Measurements from ENCODE around the gene GET4. TPM values are rescaled to one million over a fixed set of nuclear protein-coding genes. Genes with fewer than 3 reads are reported as not detected.

Gene GET4, protein sequence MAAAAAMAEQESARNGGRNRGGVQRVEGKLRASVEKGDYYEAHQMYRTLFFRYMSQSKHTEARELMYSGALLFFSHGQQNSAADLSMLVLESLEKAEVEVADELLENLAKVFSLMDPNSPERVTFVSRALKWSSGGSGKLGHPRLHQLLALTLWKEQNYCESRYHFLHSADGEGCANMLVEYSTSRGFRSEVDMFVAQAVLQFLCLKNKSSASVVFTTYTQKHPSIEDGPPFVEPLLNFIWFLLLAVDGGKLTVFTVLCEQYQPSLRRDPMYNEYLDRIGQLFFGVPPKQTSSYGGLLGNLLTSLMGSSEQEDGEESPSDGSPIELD
- total RNA-seq (2014; rRNA removed; shearing (Covaris generic); ENCODE audit: low replicate concordance), result 16.2 and 33.3 TPM in 2 replicates

DNA sequence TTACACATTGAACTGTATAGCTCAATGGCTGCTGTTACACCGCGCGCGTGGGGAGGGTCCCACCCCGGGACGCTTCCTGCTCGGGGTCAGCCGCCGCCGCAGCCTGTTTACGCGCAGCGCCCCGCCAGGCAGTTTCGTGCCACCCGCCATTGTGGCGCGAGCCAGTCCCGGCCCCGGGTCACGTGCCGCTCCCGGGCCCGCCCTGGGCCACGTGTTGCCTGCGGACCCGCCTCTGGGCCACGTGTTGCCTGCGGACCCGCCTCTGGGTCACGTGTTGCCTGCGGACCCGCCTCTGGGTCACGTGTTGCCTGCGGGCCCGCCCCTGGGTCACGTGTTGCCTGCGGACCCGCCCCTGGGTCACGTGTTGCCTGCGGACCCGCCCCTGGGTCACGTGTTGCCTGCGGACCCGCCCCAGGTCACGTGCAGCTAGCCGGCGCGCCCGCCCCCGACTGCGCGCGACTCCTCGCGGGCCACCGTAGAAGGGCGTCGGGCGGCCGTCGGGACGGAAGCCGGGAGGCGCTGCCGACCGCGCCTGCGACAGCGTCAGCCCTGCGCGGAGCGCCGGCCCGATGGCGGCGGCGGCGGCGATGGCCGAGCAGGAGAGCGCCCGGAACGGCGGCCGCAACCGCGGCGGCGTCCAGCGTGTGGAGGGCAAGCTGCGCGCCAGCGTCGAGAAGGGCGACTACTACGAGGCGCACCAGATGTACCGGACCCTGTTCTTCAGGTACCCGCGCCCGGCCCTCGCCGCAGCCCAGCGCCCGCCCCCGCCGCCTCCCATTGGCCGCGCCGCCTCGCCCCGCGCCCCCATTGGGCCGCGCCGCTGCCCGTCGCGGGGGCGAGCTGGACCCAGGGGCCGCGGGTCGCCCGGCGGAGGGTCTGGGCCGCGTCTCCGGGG is at the start of gene GET4:
Gene GET4, plus strand, starts transcription at position 478 of the 895 bp plus-strand sequence. Its CDS starts 92 bp downstream, at position 570.
- Histone ChIP-seq H3K36me3 (ENCODE audit: insufficient read depth, low read length) (peaks cover 19% of the 10 kb centered on the region; the same call in 1 of the 2 replicates), H3K79me2 (ENCODE audit: low read length) (peaks cover 44% of the 10 kb centered on the region), H3K27me3 (ENCODE audit: low read length) (no peaks in the 10 kb centered on the region), H4K20me1 (ENCODE audit: insufficient read depth, low read depth, low read length) (peaks cover 24% of the 10 kb centered on the region; the same call in 1 of the 2 replicates), H3K27ac (ENCODE audit: low read length) (no peak within 1 kb of the TSS), H2AFZ (ENCODE audit: low read length) (no peak within 1 kb of the TSS), H3K4me2 (ENCODE audit: low read depth, low read length, poor library complexity, severe bottlenecking) (peak within 1 kb of the TSS; percentile 92), H3K9me3 (ENCODE audit: low read length) (no peaks in the 10 kb centered on the region), H3K4me3 (ENCODE audit: low read length) (peak within 1 kb of the TSS; percentile 92), H3K9me2 (replicated peaks; ENCODE audit: insufficient read depth, low read length) (no peaks in the 10 kb centered on the region), H3K4me1 (ENCODE audit: low read length) (peaks cover 16% of the 10 kb centered on the region), H3K9ac (ENCODE audit: low read length) (peak within 1 kb of the TSS; percentile 92)
- peak; percentile 97 for DNase-seq

DNA sequence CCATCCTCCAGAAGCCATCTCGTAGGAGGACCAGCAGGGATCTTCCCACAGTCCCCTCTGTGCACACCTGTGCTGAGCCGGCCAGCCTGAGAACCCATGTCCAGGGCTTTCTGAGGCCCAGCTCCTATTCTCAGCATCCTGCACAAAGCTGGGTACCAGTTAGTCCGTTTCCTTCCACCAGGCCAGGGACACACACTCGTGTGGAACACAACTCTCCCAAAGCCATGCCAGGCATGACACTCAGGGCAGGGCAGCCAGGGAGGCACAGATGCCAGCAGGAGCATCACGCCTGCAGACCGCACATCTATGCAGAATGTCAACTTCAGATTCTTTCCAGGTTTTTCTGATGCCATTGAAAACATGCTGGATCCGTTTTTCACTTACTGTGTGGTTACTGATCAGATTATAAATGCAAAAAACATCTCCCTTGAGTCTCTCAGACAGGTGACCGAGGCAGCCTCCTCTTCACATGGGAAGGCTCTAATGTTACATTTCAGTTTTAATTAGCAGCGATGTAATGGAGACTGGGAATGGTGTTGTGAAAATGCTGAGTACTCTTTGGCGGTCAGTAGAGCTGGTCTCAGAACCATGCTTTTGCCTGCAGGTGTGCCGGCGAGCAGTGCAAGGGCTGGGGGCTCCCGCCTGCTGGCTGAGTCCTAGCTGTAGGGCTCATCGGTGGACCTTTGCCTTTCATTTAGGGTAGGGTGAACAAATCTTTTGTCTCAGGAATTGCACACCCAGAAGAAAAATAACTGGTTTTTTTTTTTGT is 47.4 kb upstream of the GET4 start:
- Histone ChIP-seq H2AFZ (ENCODE audit: low read length) (no peak overlapping the region), H3K4me2 (ENCODE audit: low read depth, low read length, poor library complexity, severe bottlenecking) (no peak overlapping the region), H3K79me2 (ENCODE audit: low read length) (peaks cover 90% of the 10 kb centered on the region), H3K9me2 (replicated peaks; ENCODE audit: insufficient read depth, low read length) (no peaks in the 10 kb centered on the region), H3K27me3 (ENCODE audit: low read length) (no peaks in the 10 kb centered on the region), H3K9me3 (ENCODE audit: low read length) (no peaks in the 10 kb centered on the region), H3K36me3 (ENCODE audit: insufficient read depth, low read length) (no peaks in the 10 kb centered on the region), H3K4me3 (ENCODE audit: low read length) (no peak overlapping the region), H3K27ac (ENCODE audit: low read length) (no peak overlapping the region), H4K20me1 (ENCODE audit: insufficient read depth, low read depth, low read length) (peaks cover 25% of the 10 kb centered on the region), H3K4me1 (ENCODE audit: low read length) (peaks cover 29% of the 10 kb centered on the region), H3K9ac (ENCODE audit: low read length) (no peak overlapping the region)
- no peak for DNase-seq

DNA sequence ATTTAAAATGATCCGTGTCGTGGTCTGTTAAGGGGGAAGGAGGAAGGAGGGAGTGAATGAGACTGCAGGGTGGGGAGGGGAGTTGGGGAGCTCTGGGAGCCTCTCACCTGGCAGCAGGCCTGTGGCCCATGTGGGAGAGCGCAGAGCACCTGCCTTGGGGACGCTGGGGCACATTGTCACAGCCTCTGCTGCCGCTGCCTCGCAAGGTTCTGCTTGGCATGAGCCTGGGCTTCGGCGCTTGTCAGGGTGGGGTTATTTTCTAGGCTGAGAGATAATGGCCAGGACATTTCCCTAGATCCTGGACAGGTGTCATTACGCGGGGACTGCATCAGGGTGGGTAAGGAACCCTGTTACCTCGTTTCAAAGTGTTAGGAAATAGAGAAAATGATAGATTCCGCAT is 46.3 kb upstream of the GET4 start:
- H3K79me2 ChIP-seq (ENCODE audit: low read length), result peaks cover 88% of the 10 kb centered on the region
- H3K27ac ChIP-seq (ENCODE audit: low read length), result no peak overlapping the region
- H3K9ac ChIP-seq (ENCODE audit: low read length), result no peak overlapping the region
- H3K27me3 ChIP-seq (ENCODE audit: low read length), result no peaks in the 10 kb centered on the region
- no peaks in the 10 kb centered on the region for H3K9me3 ChIP-seq (ENCODE audit: low read length)
- H3K4me1 ChIP-seq (ENCODE audit: low read length), result peaks cover 29% of the 10 kb centered on the region
- peaks cover 22% of the 10 kb centered on the region for H4K20me1 ChIP-seq (ENCODE audit: insufficient read depth, low read depth, low read length)
- H3K4me3 ChIP-seq (ENCODE audit: low read length), result no peak overlapping the region
- no peak overlapping the region for H3K4me2 ChIP-seq (ENCODE audit: low read depth, low read length, poor library complexity, severe bottlenecking)
- no peak overlapping the region for H2AFZ ChIP-seq (ENCODE audit: low read length)
- H3K9me2 ChIP-seq (replicated peaks; ENCODE audit: insufficient read depth, low read length), result no peaks in the 10 kb centered on the region
- no peaks in the 10 kb centered on the region for H3K36me3 ChIP-seq (ENCODE audit: insufficient read depth, low read length)
- no peak for DNase-seq

DNA sequence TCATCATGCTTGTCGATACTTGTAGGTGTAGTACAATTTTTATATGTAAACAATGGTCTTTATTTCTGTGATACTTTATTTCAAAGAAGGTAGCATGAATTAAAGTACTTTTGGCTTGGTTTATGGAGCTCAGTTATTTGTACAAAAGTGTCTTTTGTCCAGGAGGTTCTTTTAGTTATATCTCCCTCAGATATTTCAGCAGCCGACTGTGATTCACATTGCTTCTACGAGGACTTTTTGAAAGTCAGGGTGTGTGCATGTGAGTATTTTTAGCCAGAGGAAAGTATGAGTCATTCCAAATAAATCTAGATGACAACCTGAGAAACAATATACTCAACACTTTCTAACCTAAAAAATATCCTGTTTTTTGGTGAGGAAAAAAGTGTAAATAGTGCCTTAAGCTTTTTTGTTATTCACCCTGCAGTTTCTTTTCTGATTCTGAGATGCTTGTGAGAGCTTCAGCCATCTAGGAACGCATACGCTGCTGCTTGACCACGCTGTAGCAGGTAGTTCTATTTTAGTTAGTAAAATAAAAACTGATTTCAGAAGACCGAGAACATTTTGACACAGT is 44.7 kb upstream of the GET4 start:
- DNase-seq, result peak; percentile 65
- Histone ChIP-seq H3K9me3 (ENCODE audit: low read length) (no peaks in the 10 kb centered on the region), H3K9ac (ENCODE audit: low read length) (no peak overlapping the region), H3K4me3 (ENCODE audit: low read length) (no peak overlapping the region), H3K27me3 (ENCODE audit: low read length) (no peaks in the 10 kb centered on the region), H3K79me2 (ENCODE audit: low read length) (peaks cover 88% of the 10 kb centered on the region), H3K4me1 (ENCODE audit: low read length) (peaks cover 41% of the 10 kb centered on the region), H3K4me2 (ENCODE audit: low read depth, low read length, poor library complexity, severe bottlenecking) (peak overlapping the region; percentile 20), H4K20me1 (ENCODE audit: insufficient read depth, low read depth, low read length) (peaks cover 15% of the 10 kb centered on the region), H3K36me3 (ENCODE audit: insufficient read depth, low read length) (no peaks in the 10 kb centered on the region), H3K27ac (ENCODE audit: low read length) (no peak overlapping the region), H2AFZ (ENCODE audit: low read length) (no peak overlapping the region), H3K9me2 (replicated peaks; ENCODE audit: insufficient read depth, low read length) (no peaks in the 10 kb centered on the region)

DNA sequence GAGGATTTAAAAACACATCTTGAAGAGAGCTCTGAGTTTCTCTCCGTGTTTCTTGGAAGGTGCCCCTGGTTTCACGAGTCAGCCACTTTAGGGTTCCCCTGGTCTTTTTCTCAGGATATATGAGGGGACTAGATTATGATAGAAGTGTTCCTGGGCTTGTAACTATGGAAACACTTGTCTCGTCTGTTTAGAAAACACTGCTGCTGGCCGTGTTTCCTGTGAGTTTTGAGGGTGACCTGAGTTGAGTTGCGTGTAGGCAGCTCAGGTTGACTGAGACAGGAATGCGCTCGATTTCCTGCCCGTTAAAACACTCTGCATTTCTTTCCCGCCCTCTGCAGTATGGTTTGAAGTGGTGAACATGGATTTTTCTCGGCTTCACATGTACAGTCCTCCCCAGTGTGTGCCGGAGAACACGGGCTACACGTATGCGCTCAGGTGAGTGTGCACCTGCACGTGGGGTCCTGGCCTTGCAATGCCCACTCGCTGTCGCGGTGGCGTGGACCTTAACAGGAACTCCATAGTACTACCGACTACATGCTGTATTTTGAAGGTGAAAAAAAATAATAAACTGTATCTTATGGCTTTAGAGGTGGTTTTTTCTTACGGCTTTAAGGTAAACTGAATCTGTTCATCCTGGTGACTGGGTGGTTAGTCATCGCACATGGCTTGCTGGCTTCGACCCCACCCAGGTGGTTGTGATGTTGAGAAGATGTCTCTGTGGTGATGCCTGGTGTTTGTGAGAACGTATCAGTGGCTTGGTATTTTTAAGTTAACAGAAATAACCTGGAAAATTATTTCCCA is 44.0 kb upstream of the GET4 start, which contains the start of gene SUN1:
Gene SUN1, plus strand, starts transcription at position 310 of the 801 bp plus-strand sequence. Its CDS starts 49 bp downstream, at position 359.
- Histone ChIP-seq H3K36me3 (ENCODE audit: insufficient read depth, low read length) (no peaks in the 10 kb centered on the region), H2AFZ (ENCODE audit: low read length) (no peak within 1 kb of the TSS), H3K79me2 (ENCODE audit: low read length) (peaks cover 88% of the 10 kb centered on the region), H3K4me1 (ENCODE audit: low read length) (peaks cover 41% of the 10 kb centered on the region), H3K27ac (ENCODE audit: low read length) (no peak within 1 kb of the TSS), H3K9me2 (replicated peaks; ENCODE audit: insufficient read depth, low read length) (no peaks in the 10 kb centered on the region), H3K9ac (ENCODE audit: low read length) (no peak within 1 kb of the TSS), H3K9me3 (ENCODE audit: low read length) (no peaks in the 10 kb centered on the region), H3K27me3 (ENCODE audit: low read length) (no peaks in the 10 kb centered on the region), H3K4me3 (ENCODE audit: low read length) (no peak within 1 kb of the TSS), H3K4me2 (ENCODE audit: low read depth, low read length, poor library complexity, severe bottlenecking) (peak within 1 kb of the TSS; percentile 20), H4K20me1 (ENCODE audit: insufficient read depth, low read depth, low read length) (peaks cover 13% of the 10 kb centered on the region)
- no peak for DNase-seq

DNA sequence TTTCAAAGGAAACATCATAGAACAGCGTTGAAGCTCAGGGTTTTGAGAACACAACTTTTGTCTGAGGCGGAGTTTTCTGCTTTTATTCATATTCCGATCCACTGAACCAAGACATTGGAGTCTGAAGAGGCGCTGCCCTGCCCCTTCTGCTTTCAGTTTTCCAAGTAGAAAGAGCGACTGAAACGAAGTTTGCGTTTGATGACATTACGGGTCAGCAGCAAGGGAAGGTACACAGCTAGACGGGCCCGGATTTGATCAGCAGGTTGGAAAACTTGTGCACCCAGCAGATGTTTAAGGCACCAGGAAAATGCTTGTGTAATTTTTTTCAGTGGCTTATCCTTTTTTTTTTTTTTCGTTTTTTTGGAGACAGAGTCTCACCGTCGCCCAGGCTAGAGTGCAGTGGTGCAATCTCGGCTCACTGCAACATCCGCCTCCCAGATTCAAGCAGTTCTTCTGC is 43.4 kb upstream of the GET4 start:
- Histone ChIP-seq H3K9me3 (ENCODE audit: low read length) (no peaks in the 10 kb centered on the region), H3K9ac (ENCODE audit: low read length) (no peak overlapping the region), H4K20me1 (ENCODE audit: insufficient read depth, low read depth, low read length) (peaks cover 13% of the 10 kb centered on the region), H2AFZ (ENCODE audit: low read length) (no peak overlapping the region), H3K4me1 (ENCODE audit: low read length) (peaks cover 41% of the 10 kb centered on the region), H3K27ac (ENCODE audit: low read length) (no peak overlapping the region), H3K79me2 (ENCODE audit: low read length) (peaks cover 88% of the 10 kb centered on the region), H3K36me3 (ENCODE audit: insufficient read depth, low read length) (no peaks in the 10 kb centered on the region), H3K4me2 (ENCODE audit: low read depth, low read length, poor library complexity, severe bottlenecking) (no peak overlapping the region), H3K27me3 (ENCODE audit: low read length) (no peaks in the 10 kb centered on the region), H3K9me2 (replicated peaks; ENCODE audit: insufficient read depth, low read length) (no peaks in the 10 kb centered on the region), H3K4me3 (ENCODE audit: low read length) (no peak overlapping the region)
- no peak for DNase-seq

DNA sequence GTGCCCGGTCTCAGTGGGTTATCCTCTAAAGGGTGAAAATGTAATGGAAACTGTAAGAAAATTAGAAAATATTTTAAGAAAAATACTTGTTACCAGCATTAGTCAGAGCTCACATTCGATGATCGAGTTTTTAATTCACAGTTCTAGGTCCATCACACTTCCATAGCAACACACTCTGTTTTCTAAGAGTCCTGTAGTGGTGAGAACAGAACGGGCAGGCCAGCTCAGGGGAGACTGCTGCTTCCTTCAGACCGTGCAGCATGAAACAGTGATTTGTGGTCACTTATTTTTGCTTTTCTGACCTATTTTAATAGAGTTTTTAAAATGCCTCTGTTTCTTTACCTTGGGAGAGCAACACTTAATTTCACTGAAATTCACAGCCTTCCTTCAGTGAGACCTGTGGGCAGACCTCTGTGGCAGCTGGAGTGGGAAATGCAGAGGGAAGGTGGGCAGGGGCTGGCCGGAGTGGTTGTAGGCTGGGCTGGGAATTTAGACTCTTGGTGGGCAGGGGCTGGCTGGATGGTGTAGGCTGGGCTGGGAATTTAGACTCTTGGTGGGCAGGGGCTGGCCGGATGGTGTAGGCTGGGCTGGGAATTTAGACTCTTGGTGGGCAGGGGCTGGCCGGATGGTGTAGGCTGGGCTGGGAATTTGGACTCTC is 42.6 kb upstream of the GET4 start:
- Histone ChIP-seq H3K27ac (ENCODE audit: low read length) (no peak overlapping the region), H3K4me1 (ENCODE audit: low read length) (peaks cover 37% of the 10 kb centered on the region), H3K27me3 (ENCODE audit: low read length) (no peaks in the 10 kb centered on the region), H3K36me3 (ENCODE audit: insufficient read depth, low read length) (no peaks in the 10 kb centered on the region), H3K9me3 (ENCODE audit: low read length) (no peaks in the 10 kb centered on the region), H4K20me1 (ENCODE audit: insufficient read depth, low read depth, low read length) (peaks cover 10% of the 10 kb centered on the region), H3K9ac (ENCODE audit: low read length) (no peak overlapping the region), H3K9me2 (replicated peaks; ENCODE audit: insufficient read depth, low read length) (no peaks in the 10 kb centered on the region), H2AFZ (ENCODE audit: low read length) (no peak overlapping the region), H3K79me2 (ENCODE audit: low read length) (peaks cover 80% of the 10 kb centered on the region), H3K4me2 (ENCODE audit: low read depth, low read length, poor library complexity, severe bottlenecking) (no peak overlapping the region), H3K4me3 (ENCODE audit: low read length) (no peak overlapping the region)
- no peak for DNase-seq

All from Karpas-422 (cell line).